Liver (tissue), 9 donors: ENCODE data around the gene KANSL1. TPM values are rescaled to one million over a fixed set of nuclear protein-coding genes. Genes with fewer than 3 reads are reported as not detected.

ENCODE experiments used
- DNase-seq: peaks from one replicate; pipeline ENCODE4 v3.0.0-alpha.2; 2017; ENCODE audit warnings: low spot score
- H3K27ac ChIP-seq, 2 donors: one replicate each; pipeline ENCODE4 v1.7.0; 2013; ENCODE audit warnings: inconsistent platforms in 2 of 2, low read length in 2 of 2, control low read depth in 1 of 2, low read depth in 1 of 2, mild to moderate bottlenecking in 1 of 2
- H3K27me3 ChIP-seq, 4 donors: one replicate each; pipeline versions ENCODE4 v1.6.1 to v1.7.0; 2013; ENCODE audit warnings: low read length in 3 of 4, inconsistent platforms in 1 of 4, mild to moderate bottlenecking in 1 of 4, moderate library complexity in 1 of 4; ENCODE audit not compliant: control insufficient read depth in 4 of 4, insufficient read depth in 4 of 4
- H3K36me3 ChIP-seq, 4 donors: one replicate each; pipeline versions ENCODE4 v1.6.1 to v1.7.0; 2013; ENCODE audit warnings: low read length in 3 of 4, mild to moderate bottlenecking in 3 of 4, low read depth in 1 of 4, moderate library complexity in 1 of 4; ENCODE audit not compliant: control insufficient read depth in 4 of 4, insufficient read depth in 3 of 4
- H3K4me1 ChIP-seq, 4 donors: one replicate each; pipeline versions ENCODE4 v1.6.1 to v1.7.0; 2013; ENCODE audit warnings: low read length in 3 of 4, mild to moderate bottlenecking in 3 of 4, moderate library complexity in 1 of 4; ENCODE audit not compliant: control insufficient read depth in 4 of 4, insufficient read depth in 4 of 4
- H3K4me3 ChIP-seq, 3 donors: one replicate each; pipeline versions ENCODE4 v1.6.1 to v1.7.0; 2013; ENCODE audit warnings: low read length in 3 of 3, control low read depth in 1 of 3, low read depth in 1 of 3, mild to moderate bottlenecking in 1 of 3
- H3K9ac ChIP-seq, 2 donors: one replicate each; pipeline ENCODE4 v1.7.0; 2013; ENCODE audit warnings: low read length in 2 of 2, mild to moderate bottlenecking in 2 of 2, moderate library complexity in 2 of 2, control low read depth in 1 of 2, low read depth in 1 of 2
- H3K9me3 ChIP-seq, 4 donors: one replicate each; pipeline versions ENCODE4 v1.6.1 to v1.7.0; 2013; ENCODE audit warnings: low read length in 3 of 4; ENCODE audit not compliant: control insufficient read depth in 4 of 4
- ATF3 ChIP-seq: IDR thresholded peaks from 2 replicates; pipeline ENCODE4 v1.6.1; 2016; ENCODE audit warnings: antibody characterized with exemption
- CTCF ChIP-seq: fragments of 150-350 bp; IDR thresholded peaks from 2 replicates; pipeline ENCODE4 v1.5.1; 2017; ENCODE audit warnings: improper control_type of control experiment, low read depth, low read length; ENCODE audit not compliant: missing input control
- EGR1 ChIP-seq, 2 donors: IDR thresholded peaks; 2 replicates each; pipeline ENCODE4 v1.6.1; 2016 to 2018; ENCODE audit warnings: antibody characterized with exemption in 2 of 2, low read depth in 2 of 2
- FOXA1 ChIP-seq: IDR thresholded peaks from 2 replicates; pipeline ENCODE4 v1.6.1; 2016; ENCODE audit warnings: antibody characterized with exemption
- FOXA2 ChIP-seq: IDR thresholded peaks from 2 replicates; pipeline ENCODE4 v1.6.1; 2016; ENCODE audit warnings: antibody characterized with exemption
- HNF4A ChIP-seq, 2 donors: conservative IDR thresholded peaks; 2 replicates each; pipeline ENCODE4 v1.6.1; 2016; ENCODE audit warnings: antibody characterized with exemption in 2 of 2, mild to moderate bottlenecking in 2 of 2
- MAX ChIP-seq: IDR thresholded peaks from 2 replicates; pipeline ENCODE4 v1.6.1; 2016; ENCODE audit warnings: antibody characterized with exemption
- NR2F2 ChIP-seq: IDR thresholded peaks from 2 replicates; pipeline ENCODE4 v1.6.1; 2016; ENCODE audit warnings: antibody characterized with exemption
- RAD21 ChIP-seq, 2 donors: IDR thresholded peaks; 2 replicates each; pipeline ENCODE4 v1.6.1; 2016; ENCODE audit warnings: antibody characterized with exemption in 2 of 2, mild to moderate bottlenecking in 2 of 2
- SP1 ChIP-seq: IDR thresholded peaks from 2 replicates; pipeline ENCODE4 v1.6.1; 2018; ENCODE audit warnings: antibody characterized with exemption, mild to moderate bottlenecking
- TAF1 ChIP-seq: conservative IDR thresholded peaks from 2 replicates; pipeline ENCODE4 v1.6.1; 2016; ENCODE audit warnings: antibody characterized with exemption, mild to moderate bottlenecking
- YY1 ChIP-seq: IDR thresholded peaks from 2 replicates; pipeline ENCODE4 v1.6.1; 2016; ENCODE audit warnings: antibody characterized with exemption, mild to moderate bottlenecking
- WGBS: extraction: QIAGEN DNeasy Blood & Tissue Kit; methylation state at CpG from one replicate; pipeline ENCODE4 v1.1.7; 2013; 5-methylcytosine and 5-hydroxymethylcytosine counted together
- polyA plus RNA-seq, 2 donors: library from polyadenylated mRNA; stranded (reverse) in 1 of 2; unstranded in 1 of 2; fragments of 200-250 nt in 1 of 2; fragments of >200 nt in 1 of 2; fragmentation: Nextera tagmentation in 1 of 2; extraction: Ambion mirVana in 1 of 2; gene quantifications; one replicate each; pipeline versions ENCODE4 v1.2.1 to v1.2.3, GENCODE V29; 2013 to 2015
- total RNA-seq, 2 donors: library from RNA; depleted of rRNA; stranded (reverse); fragments of >200 nt; gene quantifications; one replicate each; pipeline ENCODE4 v1.2.3, GENCODE V29; 2014
- donor health status: healthy.
- donor health status: healthy.
- donor health status: healthy.
- donor health status: healthy.
- donor health status: healthy.

KANSL1 gene
- total and polyA plus RNA-seq, 4 donors, result 5.5 to 86.3 (median 24.0) TPM

DNA sequence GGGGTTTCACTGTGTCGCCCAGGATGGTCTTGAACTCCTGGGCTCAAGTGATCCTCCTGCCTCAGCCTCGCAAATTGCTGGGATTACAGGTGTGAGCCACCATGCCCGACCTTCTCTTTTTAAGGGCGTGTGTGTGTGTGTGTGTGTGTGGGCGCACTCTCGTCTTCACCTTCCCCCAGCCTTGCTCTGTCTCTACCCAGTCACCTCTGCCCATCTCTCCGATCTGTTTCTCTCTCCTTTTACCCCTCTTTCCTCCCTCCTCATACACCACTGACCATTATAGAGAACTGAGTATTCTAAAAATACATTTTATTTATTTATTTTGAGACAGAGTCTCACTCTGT is 190.3 kb downstream of the KANSL1 start (continued):
- no peak for TF ChIP-seq FOXA2

- Histone ChIP-seq H3K36me3 (no peaks in the 10 kb centered on the region), H3K27ac (no peak overlapping the region), H3K4me3 (no peak overlapping the region), H3K9ac (no peak overlapping the region), H3K27me3 (no peaks in the 10 kb centered on the region), H3K4me1 (peaks cover 5 to 19% (median 12%) of the 10 kb centered on the region in 4 donors), H3K9me3 (no peaks in the 10 kb centered on the region)
- peak; percentile 83 for DNase-seq
- WGBS, result 24% methylated on average over 8 of the region's 8 CpGs
- TF ChIP-seq TAF1, result no peak
- peak; percentile 94 to 96 for TF ChIP-seq RAD21 (IDR thresholded peaks at IDR 0.05)
- TF ChIP-seq MAX, result no peak
- no peak for TF ChIP-seq HNF4A (conservative IDR thresholded peaks at IDR 0.05)
- no peak for TF ChIP-seq SP1
- TF ChIP-seq ATF3, result no peak
- TF ChIP-seq CTCF, result peak; percentile 98
- TF ChIP-seq FOXA1, result no peak
Observed at GRCh38 chr17:46002311-46002972, 190.8 kb downstream of the KANSL1 start.

- TF ChIP-seq TAF1, result no peak
- no peak for TF ChIP-seq HNF4A (conservative IDR thresholded peaks at IDR 0.05)
- no peak for TF ChIP-seq EGR1 (IDR thresholded peaks at IDR 0.05; ENCODE audit: low read depth in 2 of 2)
- TF ChIP-seq FOXA1, result no peak
- no peak for TF ChIP-seq YY1
- no peak for TF ChIP-seq NR2F2
- TF ChIP-seq SP1, result no peak
- TF ChIP-seq MAX, result no peak
- TF ChIP-seq CTCF, result no peak
- 81% methylated on average over 13 of the region's 13 CpGs for WGBS
- no peak overlapping the region for H3K9ac ChIP-seq
Observed at GRCh38 chr17:46001390-46002310, 191.6 kb downstream of the KANSL1 start.

More at GRCh38 chr17:46001390-46002310, 191.6 kb downstream of the KANSL1 start:
- Histone ChIP-seq H3K9me3 (no peaks in the 10 kb centered on the region), H3K4me3 (no peak overlapping the region), H3K27me3 (no peaks in the 10 kb centered on the region), H3K27ac (no peak overlapping the region), H3K4me1 (peaks cover 5 to 19% (median 12%) of the 10 kb centered on the region in 4 donors), H3K36me3 (no peaks in the 10 kb centered on the region)
- DNase-seq, result no peak
